ENCODE results near the gene EYS.

Gene EYS

DNA sequence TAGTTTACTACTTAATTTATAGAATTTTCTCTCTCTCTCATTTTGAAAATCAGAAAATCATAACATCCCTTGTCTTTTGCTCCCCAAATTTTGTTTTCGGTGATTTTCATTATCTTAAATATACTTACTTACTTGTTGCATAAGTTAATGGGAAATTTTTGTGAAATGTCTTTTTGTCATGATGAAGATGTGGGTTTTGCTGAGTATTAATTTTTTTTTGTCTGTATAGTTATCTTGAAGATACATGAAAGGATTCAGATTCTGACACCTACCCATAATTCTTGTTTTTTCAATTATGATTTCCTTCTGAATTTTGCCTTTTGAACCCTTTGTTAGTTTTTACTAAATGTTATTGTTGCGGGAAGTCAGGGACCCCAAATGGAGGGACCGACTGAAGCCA, 817.9 kb downstream of the EYS start:
- in situ Hi-C loops (cut with MboI; ENCODE audit: low pct_unique_long_range_greater_than_20kb, low sequenced_read_pairs, unreplicated experiment): no loop called here
- no peak for DNase-seq (ENCODE audit: low spot score)
- TF ChIP-seq, protein P1, sequence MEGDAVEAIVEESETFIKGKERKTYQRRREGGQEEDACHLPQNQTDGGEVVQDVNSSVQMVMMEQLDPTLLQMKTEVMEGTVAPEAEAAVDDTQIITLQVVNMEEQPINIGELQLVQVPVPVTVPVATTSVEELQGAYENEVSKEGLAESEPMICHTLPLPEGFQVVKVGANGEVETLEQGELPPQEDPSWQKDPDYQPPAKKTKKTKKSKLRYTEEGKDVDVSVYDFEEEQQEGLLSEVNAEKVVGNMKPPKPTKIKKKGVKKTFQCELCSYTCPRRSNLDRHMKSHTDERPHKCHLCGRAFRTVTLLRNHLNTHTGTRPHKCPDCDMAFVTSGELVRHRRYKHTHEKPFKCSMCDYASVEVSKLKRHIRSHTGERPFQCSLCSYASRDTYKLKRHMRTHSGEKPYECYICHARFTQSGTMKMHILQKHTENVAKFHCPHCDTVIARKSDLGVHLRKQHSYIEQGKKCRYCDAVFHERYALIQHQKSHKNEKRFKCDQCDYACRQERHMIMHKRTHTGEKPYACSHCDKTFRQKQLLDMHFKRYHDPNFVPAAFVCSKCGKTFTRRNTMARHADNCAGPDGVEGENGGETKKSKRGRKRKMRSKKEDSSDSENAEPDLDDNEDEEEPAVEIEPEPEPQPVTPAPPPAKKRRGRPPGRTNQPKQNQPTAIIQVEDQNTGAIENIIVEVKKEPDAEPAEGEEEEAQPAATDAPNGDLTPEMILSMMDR (IDR thresholded peaks at IDR 0.05; ENCODE audit: extremely low read depth, insufficient read depth, missing control alignments): no peak

DNA sequence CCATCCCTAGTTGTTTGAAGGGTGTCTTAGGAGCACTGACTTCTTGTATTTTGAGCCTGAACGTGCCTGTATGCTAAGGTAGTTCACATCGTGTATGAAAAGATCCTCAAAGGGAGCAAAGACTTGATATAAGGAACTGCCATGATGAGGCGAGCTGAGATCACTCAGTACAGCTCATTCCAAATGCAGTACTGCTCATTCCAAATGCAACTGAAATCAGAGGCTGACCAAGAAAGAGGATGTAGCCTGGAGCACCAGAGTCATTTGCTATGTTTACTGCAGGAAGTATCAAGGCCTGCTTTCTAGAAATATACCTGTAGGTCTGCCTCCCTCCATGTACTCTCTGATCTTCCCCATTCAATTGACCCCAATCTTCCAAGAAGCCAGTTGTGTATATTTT, 832.2 kb downstream of the EYS start:
- no peak for DNase-seq (ENCODE audit: low spot score)
- in situ Hi-C loops (cut with MboI; ENCODE audit: low pct_unique_long_range_greater_than_20kb, low sequenced_read_pairs, unreplicated experiment): no loop called here
- TF ChIP-seq, protein P1 (IDR thresholded peaks at IDR 0.05; ENCODE audit: extremely low read depth, insufficient read depth, missing control alignments): no peak

DNA sequence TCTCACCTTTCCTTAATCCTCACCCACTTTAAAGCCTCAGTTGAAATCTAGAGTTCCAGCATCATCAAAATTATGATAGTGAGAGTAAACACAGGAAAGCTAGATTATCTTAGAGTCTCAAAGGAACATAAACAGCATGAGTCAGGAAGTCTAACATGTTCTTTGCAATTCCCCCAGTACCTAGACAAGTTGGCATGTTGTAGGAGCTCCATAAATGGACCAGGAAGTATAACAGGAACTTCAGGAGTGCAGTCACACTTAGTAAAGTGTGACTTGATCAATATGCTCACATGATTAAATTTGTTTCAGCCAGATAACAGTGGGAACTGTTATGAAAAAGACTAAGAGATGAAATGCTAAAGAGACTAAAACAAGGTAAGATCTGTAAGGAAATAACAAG, 834.4 kb downstream of the EYS start:
- DNase-seq (ENCODE audit: low spot score): no peak
- in situ Hi-C loops (cut with MboI; ENCODE audit: low pct_unique_long_range_greater_than_20kb, low sequenced_read_pairs, unreplicated experiment): no loop called here
- TF ChIP-seq, protein P1 (IDR thresholded peaks at IDR 0.05; ENCODE audit: extremely low read depth, insufficient read depth, missing control alignments): no peak

DNA sequence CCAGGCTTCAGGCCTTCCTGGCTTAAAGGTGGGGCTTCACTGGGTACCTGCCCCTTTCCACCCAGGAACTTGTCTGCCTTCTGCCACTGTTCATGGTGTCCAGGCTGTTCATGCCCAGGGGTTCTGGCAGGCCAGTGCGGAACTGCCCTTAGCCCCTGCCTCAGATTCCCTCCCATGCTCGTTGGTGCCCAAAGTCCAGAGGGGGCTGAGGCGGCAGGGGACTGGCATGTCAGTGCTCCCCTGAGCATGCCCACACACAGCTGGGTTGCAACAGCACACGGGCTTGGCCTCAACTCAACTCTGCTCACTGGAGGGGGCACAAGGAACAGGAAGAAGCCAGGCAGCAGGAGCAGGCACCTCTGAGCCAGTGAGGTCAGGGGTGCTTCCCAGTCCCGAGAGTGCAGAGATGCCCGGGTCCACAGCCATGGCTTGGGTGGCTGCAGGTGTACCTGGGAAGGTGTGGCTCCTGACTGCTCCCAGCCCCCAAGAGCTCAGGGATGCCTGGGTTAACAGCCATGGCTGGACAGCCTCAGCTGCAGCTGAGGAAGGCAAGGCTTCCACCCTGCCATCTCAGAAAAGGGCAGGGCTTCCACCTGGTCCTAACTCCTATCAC, 845.9 kb downstream of the EYS start:
- no peak for DNase-seq (ENCODE audit: low spot score)
- TF ChIP-seq, protein P1 (IDR thresholded peaks at IDR 0.05; ENCODE audit: extremely low read depth, insufficient read depth, missing control alignments): no peak
- in situ Hi-C loops (cut with MboI; ENCODE audit: low pct_unique_long_range_greater_than_20kb, low sequenced_read_pairs, unreplicated experiment): no loop called here

DNA sequence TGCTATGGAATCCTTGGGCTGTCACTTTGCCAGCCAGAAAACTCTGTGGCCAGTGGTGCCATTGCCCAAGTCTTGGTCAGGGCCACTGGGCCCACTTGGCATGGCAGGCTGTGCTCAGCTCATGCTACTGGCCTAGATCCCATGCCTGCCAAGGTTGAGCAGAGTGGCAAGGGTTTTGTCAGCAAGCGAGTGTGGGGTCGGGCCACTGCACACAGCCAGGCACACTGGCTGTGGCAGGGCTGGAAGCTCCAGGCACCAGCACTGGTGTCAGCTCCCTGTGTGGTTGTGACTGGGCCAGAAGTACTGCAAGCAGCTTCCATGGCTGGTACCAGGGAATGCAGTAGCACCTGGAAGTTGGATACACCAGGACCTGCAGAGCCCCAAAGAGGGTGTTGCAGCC, 846.8 kb downstream of the EYS start:
- TF ChIP-seq, protein P1 (IDR thresholded peaks at IDR 0.05; ENCODE audit: extremely low read depth, insufficient read depth, missing control alignments): no peak
- in situ Hi-C loops (cut with MboI; ENCODE audit: low pct_unique_long_range_greater_than_20kb, low sequenced_read_pairs, unreplicated experiment): no loop called here
- no peak for DNase-seq (ENCODE audit: low spot score)

DNA sequence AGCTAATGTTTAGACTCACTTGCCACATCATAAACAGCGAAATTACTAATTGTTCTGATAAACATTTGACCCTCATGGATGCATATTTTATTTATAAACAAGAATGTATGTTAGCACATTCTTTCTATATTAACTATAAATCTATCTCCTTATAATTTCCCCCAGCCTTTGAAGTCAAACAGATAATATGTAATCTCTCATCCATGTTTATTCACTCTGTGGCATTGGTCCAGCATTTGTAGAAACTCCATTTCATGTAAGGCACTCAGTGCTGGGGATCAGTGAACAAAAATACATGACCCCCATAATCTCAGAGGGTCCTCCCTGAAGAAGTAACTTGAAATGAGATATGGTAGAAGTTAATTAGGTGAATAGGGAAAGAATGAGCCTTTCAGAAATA, 856.9 kb downstream of the EYS start:
- in situ Hi-C loops (cut with MboI; ENCODE audit: low pct_unique_long_range_greater_than_20kb, low sequenced_read_pairs, unreplicated experiment): no loop called here
- TF ChIP-seq, protein P1 (IDR thresholded peaks at IDR 0.05; ENCODE audit: extremely low read depth, insufficient read depth, missing control alignments): no peak
- no peak for DNase-seq (ENCODE audit: low spot score)

DNA sequence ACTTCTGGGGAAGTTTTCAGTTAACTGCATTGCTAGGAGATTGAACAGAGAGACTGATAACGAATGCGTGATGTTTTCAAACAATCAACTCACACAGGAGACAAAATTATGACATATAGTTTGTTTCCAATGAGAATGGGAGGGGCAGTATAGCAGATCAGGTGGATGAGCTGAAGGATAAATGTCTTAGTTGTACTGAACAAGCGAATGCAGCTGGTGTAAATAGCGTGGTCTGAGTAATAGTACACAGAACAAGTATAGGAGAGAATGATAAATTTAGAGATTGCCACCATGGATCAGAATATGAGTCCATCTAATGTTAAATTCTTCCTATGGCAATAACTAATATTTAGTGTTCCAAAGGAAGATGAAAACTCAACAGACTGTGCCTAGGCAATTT, 858.6 kb downstream of the EYS start:
- DNase-seq (ENCODE audit: low spot score): no peak
- TF ChIP-seq, protein P1 (IDR thresholded peaks at IDR 0.05; ENCODE audit: extremely low read depth, insufficient read depth, missing control alignments): no peak
- in situ Hi-C loops (cut with MboI; ENCODE audit: low pct_unique_long_range_greater_than_20kb, low sequenced_read_pairs, unreplicated experiment): no loop called here
